Ishikawa (cell line): Measurements from ENCODE around the gene CABP4.

ENCODE experiments used
- CEBPB ChIP-seq: IDR thresholded peaks from 2 replicates; pipeline ENCODE4 v1.6.1; 2012
- CREB1 ChIP-seq: IDR thresholded peaks from 2 replicates; pipeline ENCODE4 v1.6.1; 2012; ENCODE audit warnings: low read depth
- EP300 ChIP-seq: IDR thresholded peaks from 2 replicates; pipeline ENCODE4 v1.6.1; 2012; ENCODE audit warnings: borderline replicate concordance
- FOXM1 ChIP-seq: IDR thresholded peaks from 2 replicates; pipeline ENCODE4 v1.6.1; 2012; ENCODE audit warnings: low read depth, borderline replicate concordance
- RAD21 ChIP-seq: IDR thresholded peaks from 2 replicates; pipeline ENCODE4 v1.6.1; 2012; ENCODE audit warnings: low read depth
- TAF1 ChIP-seq: IDR thresholded peaks from 2 replicates; pipeline ENCODE4 v1.6.1; 2012; ENCODE audit warnings: low read depth, mild to moderate bottlenecking
- TCF12 ChIP-seq: IDR thresholded peaks from 2 replicates; pipeline ENCODE4 v1.6.1; 2012; ENCODE audit warnings: low read depth
- TEAD4 ChIP-seq: IDR thresholded peaks from 2 replicates; pipeline ENCODE4 v1.6.1; 2012
- YY1 ChIP-seq: IDR thresholded peaks from 2 replicates; pipeline ENCODE4 v1.6.1; 2012; ENCODE audit warnings: low read depth
- ZBTB7A ChIP-seq: IDR thresholded peaks from 2 replicates; pipeline ENCODE4 v1.6.1; 2012; ENCODE audit warnings: low read depth
- TF ChIP-seq, protein P1 (sequence below): IDR thresholded peaks from 2 replicates; pipeline ENCODE4 v1.6.1; 2012
- TF ChIP-seq, protein P2 (sequence below): IDR thresholded peaks from 2 replicates; pipeline ENCODE4 v1.6.1; 2012; ENCODE audit warnings: low read depth, mild to moderate bottlenecking
- TF ChIP-seq, protein P3 (sequence below): IDR thresholded peaks from 2 replicates; pipeline ENCODE4 v1.6.1; 2012

DNA sequence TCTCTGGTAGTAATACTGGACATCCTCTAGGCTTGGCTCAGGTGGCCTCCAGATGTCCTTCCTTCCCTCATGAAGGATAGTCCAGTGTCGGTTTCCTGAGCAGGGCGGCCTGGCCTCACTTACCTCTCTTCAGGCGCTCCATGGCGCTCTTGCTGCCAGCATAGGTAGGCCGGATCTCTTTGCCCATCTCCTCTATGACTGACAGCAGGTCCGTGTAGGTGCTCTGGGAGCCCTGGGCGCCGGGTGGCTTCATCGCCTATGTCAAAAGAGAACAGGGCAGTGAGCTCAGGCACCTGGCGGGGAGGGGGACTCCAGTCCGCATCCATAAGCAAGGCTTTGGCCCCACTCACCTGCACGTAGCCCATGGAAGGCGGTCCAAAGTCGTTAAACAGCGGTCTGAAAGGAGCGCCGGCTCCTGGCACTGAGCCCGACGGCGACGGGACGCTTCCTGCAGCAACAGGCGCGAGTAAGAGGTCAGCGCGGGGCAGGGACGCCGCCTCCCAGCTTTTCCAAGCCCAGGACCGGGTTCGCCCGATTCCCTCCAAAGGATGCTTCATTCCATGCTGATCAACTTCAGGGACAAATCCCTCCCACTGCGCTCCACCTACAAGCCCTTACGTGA lies 52.2 kb downstream of the CABP4 start:
- TF ChIP-seq YY1 = no peak
- TF ChIP-seq CEBPB = no peak
- TF ChIP-seq ZBTB7A = no peak
- TF ChIP-seq, protein P1, sequence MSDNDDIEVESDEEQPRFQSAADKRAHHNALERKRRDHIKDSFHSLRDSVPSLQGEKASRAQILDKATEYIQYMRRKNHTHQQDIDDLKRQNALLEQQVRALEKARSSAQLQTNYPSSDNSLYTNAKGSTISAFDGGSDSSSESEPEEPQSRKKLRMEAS = no peak
- TF ChIP-seq, protein P2, sequence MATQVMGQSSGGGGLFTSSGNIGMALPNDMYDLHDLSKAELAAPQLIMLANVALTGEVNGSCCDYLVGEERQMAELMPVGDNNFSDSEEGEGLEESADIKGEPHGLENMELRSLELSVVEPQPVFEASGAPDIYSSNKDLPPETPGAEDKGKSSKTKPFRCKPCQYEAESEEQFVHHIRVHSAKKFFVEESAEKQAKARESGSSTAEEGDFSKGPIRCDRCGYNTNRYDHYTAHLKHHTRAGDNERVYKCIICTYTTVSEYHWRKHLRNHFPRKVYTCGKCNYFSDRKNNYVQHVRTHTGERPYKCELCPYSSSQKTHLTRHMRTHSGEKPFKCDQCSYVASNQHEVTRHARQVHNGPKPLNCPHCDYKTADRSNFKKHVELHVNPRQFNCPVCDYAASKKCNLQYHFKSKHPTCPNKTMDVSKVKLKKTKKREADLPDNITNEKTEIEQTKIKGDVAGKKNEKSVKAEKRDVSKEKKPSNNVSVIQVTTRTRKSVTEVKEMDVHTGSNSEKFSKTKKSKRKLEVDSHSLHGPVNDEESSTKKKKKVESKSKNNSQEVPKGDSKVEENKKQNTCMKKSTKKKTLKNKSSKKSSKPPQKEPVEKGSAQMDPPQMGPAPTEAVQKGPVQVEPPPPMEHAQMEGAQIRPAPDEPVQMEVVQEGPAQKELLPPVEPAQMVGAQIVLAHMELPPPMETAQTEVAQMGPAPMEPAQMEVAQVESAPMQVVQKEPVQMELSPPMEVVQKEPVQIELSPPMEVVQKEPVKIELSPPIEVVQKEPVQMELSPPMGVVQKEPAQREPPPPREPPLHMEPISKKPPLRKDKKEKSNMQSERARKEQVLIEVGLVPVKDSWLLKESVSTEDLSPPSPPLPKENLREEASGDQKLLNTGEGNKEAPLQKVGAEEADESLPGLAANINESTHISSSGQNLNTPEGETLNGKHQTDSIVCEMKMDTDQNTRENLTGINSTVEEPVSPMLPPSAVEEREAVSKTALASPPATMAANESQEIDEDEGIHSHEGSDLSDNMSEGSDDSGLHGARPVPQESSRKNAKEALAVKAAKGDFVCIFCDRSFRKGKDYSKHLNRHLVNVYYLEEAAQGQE = no peak
- TF ChIP-seq RAD21 = no peak
- no peak for TF ChIP-seq TCF12
- TF ChIP-seq EP300 = no peak
- TF ChIP-seq TEAD4 = no peak
- no peak for TF ChIP-seq CREB1
- TF ChIP-seq TAF1 = no peak
- TF ChIP-seq, protein P3, sequence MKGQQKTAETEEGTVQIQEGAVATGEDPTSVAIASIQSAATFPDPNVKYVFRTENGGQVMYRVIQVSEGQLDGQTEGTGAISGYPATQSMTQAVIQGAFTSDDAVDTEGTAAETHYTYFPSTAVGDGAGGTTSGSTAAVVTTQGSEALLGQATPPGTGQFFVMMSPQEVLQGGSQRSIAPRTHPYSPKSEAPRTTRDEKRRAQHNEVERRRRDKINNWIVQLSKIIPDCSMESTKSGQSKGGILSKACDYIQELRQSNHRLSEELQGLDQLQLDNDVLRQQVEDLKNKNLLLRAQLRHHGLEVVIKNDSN = no peak
- TF ChIP-seq FOXM1 = no peak
